Fibroblast of lung (primary cell): ENCODE measurements around the gene GRIK5. TPM values are rescaled to one million over a fixed set of nuclear protein-coding genes. Genes with fewer than 3 reads are reported as not detected.

Experiments
- DNase-seq, 2 donors: peaks; one replicate each; pipeline versions ENCODE4 v3.0.0 to v3.0.0-alpha.2; 2010; ENCODE audit warnings: low read depth in 2 of 2
- H2AFZ ChIP-seq: 2 replicates; pipeline ENCODE4 v1.5.1; 2012; ENCODE audit warnings: low read length, control low read depth, inconsistent platforms
- H3K27ac ChIP-seq: 2 replicates; pipeline ENCODE4 v1.5.1; 2011; ENCODE audit warnings: low read length, control low read depth; ENCODE audit not compliant: insufficient read depth
- H3K27me3 ChIP-seq: 2 replicates; pipeline ENCODE4 v1.5.1; 2011; ENCODE audit warnings: mild to moderate bottlenecking, low read length; ENCODE audit not compliant: control insufficient read depth, insufficient read depth
- H3K36me3 ChIP-seq: 2 replicates; pipeline ENCODE4 v1.5.1; 2011; ENCODE audit warnings: low read length; ENCODE audit not compliant: control insufficient read depth, insufficient read depth
- H3K4me1 ChIP-seq: 2 replicates; pipeline ENCODE4 v1.5.1; 2011; ENCODE audit warnings: low read length; ENCODE audit not compliant: control insufficient read depth, insufficient read depth; ENCODE audit errors: extremely low read depth
- H3K4me2 ChIP-seq: 2 replicates; pipeline ENCODE4 v1.5.1; 2011; ENCODE audit warnings: low read length, control low read depth; ENCODE audit not compliant: insufficient read depth; ENCODE audit errors: extremely low read depth
- H3K4me3 ChIP-seq, 4 experiments: fragments of 200-600 bp in 1 of 4; sonication (generic) in 1 of 4; replicated peaks in 1 of 4; 2 replicates each; pipeline ENCODE4 v1.5.1; 2011 to 2016; ENCODE audit warnings: low read length in 4 of 4, low read depth in 3 of 4, mild to moderate bottlenecking in 3 of 4, control low read depth in 2 of 4, inconsistent platforms in 1 of 4, mixed read lengths in 1 of 4; ENCODE audit not compliant: insufficient read depth in 1 of 4; ENCODE audit errors: control extremely low read depth in 1 of 4
- H3K79me2 ChIP-seq: 2 replicates; pipeline ENCODE4 v1.5.1; 2012; ENCODE audit warnings: mild to moderate bottlenecking, low read length, inconsistent platforms; ENCODE audit not compliant: control insufficient read depth, insufficient read depth
- H3K9ac ChIP-seq: 2 replicates; pipeline ENCODE4 v1.5.1; 2011; ENCODE audit warnings: mild to moderate bottlenecking, low read length, control low read depth; ENCODE audit not compliant: insufficient read depth
- H3K9me3 ChIP-seq: 2 replicates; pipeline ENCODE4 v1.5.1; 2012; ENCODE audit warnings: low read depth, low read length; ENCODE audit not compliant: control insufficient read depth, insufficient read depth
- H4K20me1 ChIP-seq: 2 replicates; pipeline ENCODE4 v1.5.1; 2011; ENCODE audit warnings: low read length; ENCODE audit not compliant: control insufficient read depth, insufficient read depth; ENCODE audit errors: extremely low read depth
- CTCF ChIP-seq, 2 donors: IDR thresholded peaks in 1 of 2; conservative IDR thresholded peaks in 1 of 2; 1 replicate in 1 of 2; 2 replicates in 1 of 2; pipeline ENCODE4 v1.5.1; 2011 to 2012; ENCODE audit warnings: low read length in 2 of 2, control low read depth in 1 of 2, inconsistent platforms in 1 of 2, low read depth in 1 of 2, mild to moderate bottlenecking in 1 of 2
- EZH2 ChIP-seq: IDR thresholded peaks from 2 replicates; pipeline ENCODE4 v1.5.1; 2012; ENCODE audit warnings: low read length, control low read depth, mild to moderate bottlenecking; ENCODE audit errors: missing control alignments
- polyA plus RNA-seq, 2 donors: library from polyadenylated mRNA; depleted of rRNA in 1 of 2; stranded (reverse) in 1 of 2; unstranded in 1 of 2; fragments of >200 nt; gene quantifications; 2 replicates each; pipeline ENCODE4 v1.2.1, GENCODE V29; 2011 to 2012; ENCODE audit warnings: missing spikeins in 1 of 2
- total RNA-seq: library from RNA; depleted of rRNA; stranded (reverse); fragments of >200 nt; gene quantifications from 2 replicates; pipeline ENCODE4 v1.2.1, GENCODE V29; 2014

Gene GRIK5
- total and polyA plus RNA-seq, 2 donors (not counting 1 experiment from before 2014, with no cell fraction given), result 0.03 to 3.5 TPM

GRCh38 chr19:42030645-42031440, 39.2 kb downstream of the GRIK5 start:
- Histone ChIP-seq H3K9me3 (no peaks in the 10 kb centered on the region), H3K27me3 (peaks cover 2% of the 10 kb centered on the region), H4K20me1 (no peaks in the 10 kb centered on the region), H3K4me1 (no peaks in the 10 kb centered on the region), H3K27ac (no peak overlapping the region), H3K36me3 (no peaks in the 10 kb centered on the region), H3K4me2 (no peak overlapping the region), H3K79me2 (no peaks in the 10 kb centered on the region), H2AFZ (no peak overlapping the region), H3K4me3 (no peak overlapping the region), H3K9ac (no peak overlapping the region)
- TF ChIP-seq EZH2, result no peak
- no peak for TF ChIP-seq CTCF (conservative IDR thresholded peaks at IDR 0.05 in 1 of 2, IDR thresholded peaks at IDR 0.05 in 1 of 2; ENCODE audit: low read depth in 1 of 2, low read length in 2 of 2)
- no peak for DNase-seq

- Histone ChIP-seq H3K4me2 (no peak overlapping the region), H2AFZ (no peak overlapping the region), H3K9ac (no peak overlapping the region), H3K36me3 (no peaks in the 10 kb centered on the region), H3K27ac (no peak overlapping the region), H4K20me1 (no peaks in the 10 kb centered on the region), H3K79me2 (no peaks in the 10 kb centered on the region), H3K9me3 (no peaks in the 10 kb centered on the region), H3K4me1 (peaks cover 3% of the 10 kb centered on the region), H3K4me3 (no peak overlapping the region), H3K27me3 (peaks cover 4% of the 10 kb centered on the region)
- no peak for DNase-seq
- TF ChIP-seq EZH2, result no peak
- TF ChIP-seq CTCF (conservative IDR thresholded peaks at IDR 0.05 in 1 of 2, IDR thresholded peaks at IDR 0.05 in 1 of 2; ENCODE audit: low read depth in 1 of 2, low read length in 2 of 2), result peak; percentile 23 to 52
Measured at GRCh38 chr19:42028304-42029216, 41.4 kb downstream of the GRIK5 start.

GRCh38 chr19:42024622-42025111, 45.3 kb downstream of the GRIK5 start:
- H3K4me3 ChIP-seq, result no peak overlapping the region
- no peaks in the 10 kb centered on the region for H4K20me1 ChIP-seq
- no peak overlapping the region for H3K27ac ChIP-seq
- H2AFZ ChIP-seq, result no peak overlapping the region
- peaks cover 3% of the 10 kb centered on the region for H3K4me1 ChIP-seq
- peak; percentile 55 to 57 for DNase-seq
- H3K9me3 ChIP-seq, result no peaks in the 10 kb centered on the region
- H3K27me3 ChIP-seq, result peaks cover 2% of the 10 kb centered on the region
- no peak for TF ChIP-seq CTCF (conservative IDR thresholded peaks at IDR 0.05 in 1 of 2, IDR thresholded peaks at IDR 0.05 in 1 of 2; ENCODE audit: low read depth in 1 of 2, low read length in 2 of 2)
- TF ChIP-seq EZH2, result no peak
- H3K79me2 ChIP-seq, result no peaks in the 10 kb centered on the region
- no peak overlapping the region for H3K9ac ChIP-seq
- no peaks in the 10 kb centered on the region for H3K36me3 ChIP-seq
- no peak overlapping the region for H3K4me2 ChIP-seq
